Measurements from ENCODE around the gene GSTM3.
"Not testable (repeated sequence)": the region's sequence is repeated elsewhere in the genome, so short reads cannot be mapped to it uniquely, and the experiment has no call there.

Gene GSTM3

DNA sequence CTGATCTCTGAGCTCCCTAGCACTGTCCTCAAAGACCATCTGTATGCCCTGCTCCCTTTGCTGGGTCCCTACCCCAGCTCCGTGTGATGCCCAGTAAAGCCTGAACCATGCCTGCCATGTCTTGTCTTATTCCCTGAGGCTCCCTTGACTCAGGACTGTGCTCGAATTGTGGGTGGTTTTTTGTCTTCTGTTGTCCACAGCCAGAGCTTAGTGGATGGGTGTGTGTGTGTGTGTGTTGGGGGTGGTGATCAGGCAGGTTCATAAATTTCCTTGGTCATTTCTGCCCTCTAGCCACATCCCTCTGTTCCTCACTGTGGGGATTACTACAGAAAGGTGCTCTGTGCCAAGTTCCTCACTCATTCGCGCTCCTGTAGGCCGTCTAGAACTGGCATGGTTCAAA is 23.1 kb downstream of the GSTM3 start:
- DNase-seq (ENCODE audit: low read depth) = no peak
- no peak overlapping the region for H3K4me3 ChIP-seq (ENCODE audit: low read depth, low read length)
- TF ChIP-seq, protein P1, sequence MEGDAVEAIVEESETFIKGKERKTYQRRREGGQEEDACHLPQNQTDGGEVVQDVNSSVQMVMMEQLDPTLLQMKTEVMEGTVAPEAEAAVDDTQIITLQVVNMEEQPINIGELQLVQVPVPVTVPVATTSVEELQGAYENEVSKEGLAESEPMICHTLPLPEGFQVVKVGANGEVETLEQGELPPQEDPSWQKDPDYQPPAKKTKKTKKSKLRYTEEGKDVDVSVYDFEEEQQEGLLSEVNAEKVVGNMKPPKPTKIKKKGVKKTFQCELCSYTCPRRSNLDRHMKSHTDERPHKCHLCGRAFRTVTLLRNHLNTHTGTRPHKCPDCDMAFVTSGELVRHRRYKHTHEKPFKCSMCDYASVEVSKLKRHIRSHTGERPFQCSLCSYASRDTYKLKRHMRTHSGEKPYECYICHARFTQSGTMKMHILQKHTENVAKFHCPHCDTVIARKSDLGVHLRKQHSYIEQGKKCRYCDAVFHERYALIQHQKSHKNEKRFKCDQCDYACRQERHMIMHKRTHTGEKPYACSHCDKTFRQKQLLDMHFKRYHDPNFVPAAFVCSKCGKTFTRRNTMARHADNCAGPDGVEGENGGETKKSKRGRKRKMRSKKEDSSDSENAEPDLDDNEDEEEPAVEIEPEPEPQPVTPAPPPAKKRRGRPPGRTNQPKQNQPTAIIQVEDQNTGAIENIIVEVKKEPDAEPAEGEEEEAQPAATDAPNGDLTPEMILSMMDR (IDR thresholded peaks at IDR 0.05; ENCODE audit: control insufficient read depth, extremely low read depth, insufficient read depth) = no peak

DNA sequence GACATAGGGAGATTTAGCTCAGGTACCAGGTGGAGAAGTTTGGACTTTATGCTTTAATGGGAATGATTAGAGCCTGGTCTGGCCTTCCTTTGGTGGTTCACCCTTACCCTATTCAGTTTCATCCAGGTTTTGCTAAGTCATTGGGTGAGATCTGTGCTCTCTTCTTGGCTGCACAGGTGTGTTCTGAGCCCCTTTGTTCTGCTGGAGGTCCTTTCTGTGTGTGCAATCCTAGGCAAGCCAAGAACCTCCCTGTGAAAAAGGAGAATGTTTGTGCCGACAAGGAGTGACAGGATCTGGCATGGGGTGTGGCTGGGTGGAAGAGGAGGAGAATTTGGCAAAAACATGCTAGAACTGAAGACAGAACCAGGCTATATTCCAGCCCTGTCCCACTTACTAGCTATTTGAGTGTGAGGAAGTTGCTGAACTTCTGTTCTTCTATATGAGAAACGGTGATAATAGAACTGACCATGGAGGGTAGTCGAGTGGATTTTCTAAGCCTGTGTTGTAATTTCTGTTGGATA is 24.2 kb downstream of the GSTM3 start:
- TF ChIP-seq, protein P1 (IDR thresholded peaks at IDR 0.05; ENCODE audit: control insufficient read depth, extremely low read depth, insufficient read depth) = no peak
- DNase-seq (ENCODE audit: low read depth) = no peak
- H3K4me3 ChIP-seq (ENCODE audit: low read depth, low read length) = no peak overlapping the region

GRCh38 chr1:109716121-109716520 is 24.7 kb downstream of the GSTM3 start:
- TF ChIP-seq, protein P1 (IDR thresholded peaks at IDR 0.05; ENCODE audit: control insufficient read depth, extremely low read depth, insufficient read depth) = no peak
- H3K4me3 ChIP-seq (ENCODE audit: low read depth, low read length) = no peak overlapping the region
- no peak for DNase-seq (ENCODE audit: low read depth)

DNA sequence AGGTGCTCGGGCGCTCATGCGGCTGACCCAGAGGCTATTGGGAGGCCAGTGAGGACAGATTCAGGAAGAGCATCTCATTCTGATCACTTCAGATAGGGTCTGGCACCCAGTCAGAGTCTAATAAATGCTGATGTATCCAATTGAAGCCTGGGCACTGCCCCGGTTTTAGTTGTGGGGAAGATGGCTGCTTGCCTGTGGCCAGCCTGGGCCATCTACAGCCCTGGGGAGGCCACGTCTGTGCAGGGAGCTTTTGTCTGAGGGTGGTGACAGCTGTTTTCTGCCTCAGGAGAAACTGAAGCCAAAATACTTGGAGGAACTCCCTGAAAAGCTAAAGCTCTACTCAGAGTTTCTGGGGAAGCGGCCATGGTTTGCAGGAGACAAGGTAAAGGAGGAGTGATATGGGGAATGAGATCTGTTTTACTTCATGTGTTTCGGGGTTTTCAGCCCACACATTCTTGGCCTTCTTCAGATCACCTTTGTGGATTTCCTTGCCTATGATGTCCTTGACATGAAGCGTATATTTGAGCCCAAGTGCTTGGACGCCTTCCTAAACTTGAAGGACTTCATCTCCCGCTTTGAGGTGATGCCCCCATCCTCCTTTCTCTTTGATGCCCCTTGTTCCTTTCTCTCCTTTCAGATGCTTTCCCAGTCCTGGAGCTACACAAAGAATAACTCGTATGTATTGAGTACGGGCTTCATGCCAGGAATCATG is 26.0 kb downstream of the GSTM3 start:
- no peak overlapping the region for H3K4me3 ChIP-seq (ENCODE audit: low read depth, low read length)
- TF ChIP-seq, protein P1 (IDR thresholded peaks at IDR 0.05; ENCODE audit: control insufficient read depth, extremely low read depth, insufficient read depth) = no peak
- DNase-seq (ENCODE audit: low read depth) = no peak

GRCh38 chr1:109713636-109714035 is 27.2 kb downstream of the GSTM3 start:
- no peak for DNase-seq (ENCODE audit: low read depth)
- no peak overlapping the region for H3K4me3 ChIP-seq (ENCODE audit: low read depth, low read length)
- TF ChIP-seq, protein P1 (IDR thresholded peaks at IDR 0.05; ENCODE audit: control insufficient read depth, extremely low read depth, insufficient read depth) = no peak

GRCh38 chr1:109712321-109712864 is 28.4 kb downstream of the GSTM3 start:
- H3K4me3 ChIP-seq (ENCODE audit: low read depth, low read length) = no peak overlapping the region
- DNase-seq (ENCODE audit: low read depth) = no peak

GRCh38 chr1:109711593-109712320 is 29.1 kb downstream of the GSTM3 start, which contains the start of gene GSTM5:
Gene GSTM5 (plus strand): TSS chr1:109712251. CDS start chr1:109712313, 62 bp downstream.
- not testable (repeated sequence) for DNase-seq (ENCODE audit: low read depth); H3K4me3 ChIP-seq (ENCODE audit: low read depth, low read length)

More at GRCh38 chr1:109712321-109712864, 28.4 kb downstream of the GSTM3 start:
- TF ChIP-seq, protein P1 (IDR thresholded peaks at IDR 0.05; ENCODE audit: control insufficient read depth, extremely low read depth, insufficient read depth) = no peak

- not testable (repeated sequence) for H3K4me3 ChIP-seq (ENCODE audit: low read depth, low read length); DNase-seq (ENCODE audit: low read depth)
Observed at GRCh38 chr1:109709822-109710221, 31.0 kb downstream of the GSTM3 start.

- H3K4me3 ChIP-seq (ENCODE audit: low read depth, low read length); DNase-seq (ENCODE audit: low read depth): not testable (repeated sequence)
Observed at GRCh38 chr1:109708949-109709348, 31.9 kb downstream of the GSTM3 start.
